ENCODE data around the gene LY6G6F.

DNA sequence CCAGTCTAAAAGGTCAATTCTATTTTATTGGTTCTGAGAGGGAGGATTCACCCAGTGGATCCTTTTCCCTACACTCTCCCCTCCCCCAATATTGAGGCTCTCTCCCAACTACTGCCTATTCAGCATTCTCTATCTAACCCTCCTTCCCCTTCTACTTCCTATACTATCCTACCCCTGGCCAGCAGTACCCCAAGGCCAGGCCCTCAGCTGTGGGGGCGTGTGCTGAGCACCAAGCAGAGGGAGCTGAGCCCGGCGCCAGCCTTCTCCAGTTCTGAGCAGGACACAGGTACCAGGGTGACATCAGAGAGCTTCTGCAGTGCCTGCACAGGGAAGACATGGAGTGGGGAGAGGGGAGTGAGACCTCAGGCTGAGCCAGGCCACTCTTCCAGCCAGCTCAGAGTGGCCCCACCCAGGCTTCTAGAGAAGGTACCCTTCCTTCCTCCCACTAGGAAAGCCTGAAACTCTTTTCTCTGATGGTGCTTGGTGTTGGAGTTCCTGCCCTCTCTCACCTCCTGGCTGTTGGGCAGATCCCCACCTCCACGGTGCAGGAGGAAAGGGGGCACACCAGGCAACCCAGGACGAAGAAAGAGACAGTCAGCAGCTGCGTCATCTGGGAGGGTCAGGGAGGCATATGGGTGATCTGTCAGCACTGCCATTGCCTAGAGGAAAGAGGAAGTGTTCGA, 20.5 kb downstream of the LY6G6F start:
- TF ChIP-seq, protein P1, sequence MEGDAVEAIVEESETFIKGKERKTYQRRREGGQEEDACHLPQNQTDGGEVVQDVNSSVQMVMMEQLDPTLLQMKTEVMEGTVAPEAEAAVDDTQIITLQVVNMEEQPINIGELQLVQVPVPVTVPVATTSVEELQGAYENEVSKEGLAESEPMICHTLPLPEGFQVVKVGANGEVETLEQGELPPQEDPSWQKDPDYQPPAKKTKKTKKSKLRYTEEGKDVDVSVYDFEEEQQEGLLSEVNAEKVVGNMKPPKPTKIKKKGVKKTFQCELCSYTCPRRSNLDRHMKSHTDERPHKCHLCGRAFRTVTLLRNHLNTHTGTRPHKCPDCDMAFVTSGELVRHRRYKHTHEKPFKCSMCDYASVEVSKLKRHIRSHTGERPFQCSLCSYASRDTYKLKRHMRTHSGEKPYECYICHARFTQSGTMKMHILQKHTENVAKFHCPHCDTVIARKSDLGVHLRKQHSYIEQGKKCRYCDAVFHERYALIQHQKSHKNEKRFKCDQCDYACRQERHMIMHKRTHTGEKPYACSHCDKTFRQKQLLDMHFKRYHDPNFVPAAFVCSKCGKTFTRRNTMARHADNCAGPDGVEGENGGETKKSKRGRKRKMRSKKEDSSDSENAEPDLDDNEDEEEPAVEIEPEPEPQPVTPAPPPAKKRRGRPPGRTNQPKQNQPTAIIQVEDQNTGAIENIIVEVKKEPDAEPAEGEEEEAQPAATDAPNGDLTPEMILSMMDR (conservative IDR thresholded peaks at IDR 0.05; ENCODE audit: low read depth, low read length), result no peak
- TF ChIP-seq EZH2 (IDR thresholded peaks at IDR 0.05; ENCODE audit: borderline replicate concordance, low read depth, low read length, poor library complexity, severe bottlenecking), result no peak

Data from A673 (cell line).